Hepatocyte (in vitro differentiated cells): ENCODE measurements around the gene SUB1.

Experiments used
- CTCF ChIP-seq: fragments of 200-600 bp; sonication (generic); IDR thresholded peaks from 2 replicates; pipeline ENCODE4 v1.5.1; 2016; ENCODE audit warnings: antibody characterized with exemption, mild to moderate bottlenecking; ENCODE audit not compliant: poor library complexity
- EZH2 ChIP-seq: fragments of 200-600 bp; sonication (generic); IDR thresholded peaks from 2 replicates; pipeline ENCODE4 v1.6.1; 2016; ENCODE audit warnings: antibody characterized with exemption, mild to moderate bottlenecking, borderline replicate concordance
- EZH2phosphoT487 ChIP-seq: fragments of 200-600 bp; sonication (generic); IDR thresholded peaks from one replicate; pipeline ENCODE4 v1.6.1; 2018; ENCODE audit warnings: antibody characterized with exemption, mild to moderate bottlenecking, low read depth, moderate library complexity; ENCODE audit not compliant: unreplicated experiment, severe bottlenecking

GRCh38 chr5:32602906-32603305 lies 17.5 kb downstream of the SUB1 start:
- no peak for TF ChIP-seq CTCF
- TF ChIP-seq EZH2phosphoT487: no peak
- no peak for TF ChIP-seq EZH2
